ENCODE measurements around the gene ZNF320.

ZNF320 gene

GRCh38 chr19:52941941-52942385 is 44.5 kb upstream of the ZNF320 start:
- TF ChIP-seq CTCF (IDR thresholded peaks at IDR 0.05): no peak

GRCh38 chr19:52938761-52939160 is 41.3 kb upstream of the ZNF320 start:
- TF ChIP-seq CTCF (IDR thresholded peaks at IDR 0.05): no peak

- no peak for TF ChIP-seq CTCF (IDR thresholded peaks at IDR 0.05)
Measured at GRCh38 chr19:52936954-52937325, 39.5 kb upstream of the ZNF320 start.

GRCh38 chr19:52936151-52936953 is 38.9 kb upstream of the ZNF320 start:
- no peak for TF ChIP-seq CTCF (IDR thresholded peaks at IDR 0.05)

- TF ChIP-seq CTCF (IDR thresholded peaks at IDR 0.05): no peak
Measured at GRCh38 chr19:52935434-52935833, 38.0 kb upstream of the ZNF320 start.

GRCh38 chr19:52923778-52924593 is 26.6 kb upstream of the ZNF320 start:
- TF ChIP-seq CTCF (IDR thresholded peaks at IDR 0.05): no peak

- TF ChIP-seq CTCF (IDR thresholded peaks at IDR 0.05): no peak
Measured at GRCh38 chr19:52922841-52923777, 25.7 kb upstream of the ZNF320 start, which contains the start of gene ZNF888. Gene ZNF888 (minus strand): TSS chr19:52923428. CDS start chr19:52917873, 5,555 bp downstream.
